Measurements from ENCODE around the gene AMOTL2.

DNA sequence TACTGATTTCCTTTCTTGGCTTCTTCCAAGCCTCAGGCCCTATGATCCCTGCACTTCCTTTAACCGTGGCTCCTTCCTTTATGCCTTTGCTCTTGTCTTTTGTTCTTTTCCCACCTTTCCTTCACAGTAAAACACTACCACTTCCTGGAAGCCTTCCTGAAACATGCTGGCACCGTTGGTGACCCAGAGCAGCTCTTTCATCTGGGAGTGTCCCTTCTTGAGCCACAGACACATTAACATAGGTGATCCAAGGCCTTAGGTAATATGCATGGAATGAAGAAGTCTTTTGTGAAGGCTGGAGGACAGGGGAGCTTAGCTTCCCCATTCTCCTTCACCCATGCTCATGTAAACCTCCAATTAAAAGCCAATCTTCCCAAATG, 39.4 kb downstream of the AMOTL2 start:
- TF ChIP-seq, protein P1, sequence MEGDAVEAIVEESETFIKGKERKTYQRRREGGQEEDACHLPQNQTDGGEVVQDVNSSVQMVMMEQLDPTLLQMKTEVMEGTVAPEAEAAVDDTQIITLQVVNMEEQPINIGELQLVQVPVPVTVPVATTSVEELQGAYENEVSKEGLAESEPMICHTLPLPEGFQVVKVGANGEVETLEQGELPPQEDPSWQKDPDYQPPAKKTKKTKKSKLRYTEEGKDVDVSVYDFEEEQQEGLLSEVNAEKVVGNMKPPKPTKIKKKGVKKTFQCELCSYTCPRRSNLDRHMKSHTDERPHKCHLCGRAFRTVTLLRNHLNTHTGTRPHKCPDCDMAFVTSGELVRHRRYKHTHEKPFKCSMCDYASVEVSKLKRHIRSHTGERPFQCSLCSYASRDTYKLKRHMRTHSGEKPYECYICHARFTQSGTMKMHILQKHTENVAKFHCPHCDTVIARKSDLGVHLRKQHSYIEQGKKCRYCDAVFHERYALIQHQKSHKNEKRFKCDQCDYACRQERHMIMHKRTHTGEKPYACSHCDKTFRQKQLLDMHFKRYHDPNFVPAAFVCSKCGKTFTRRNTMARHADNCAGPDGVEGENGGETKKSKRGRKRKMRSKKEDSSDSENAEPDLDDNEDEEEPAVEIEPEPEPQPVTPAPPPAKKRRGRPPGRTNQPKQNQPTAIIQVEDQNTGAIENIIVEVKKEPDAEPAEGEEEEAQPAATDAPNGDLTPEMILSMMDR (IDR thresholded peaks at IDR 0.05; ENCODE audit: low read depth, low read length, poor library complexity, severe bottlenecking), result no peak
- TF ChIP-seq EZH2phosphoT487 (IDR thresholded peaks at IDR 0.05; ENCODE audit: borderline replicate concordance, low read length), result no peak

Measured in DOHH2 (cell line).